ENCODE measurements around the gene ASB2.

ASB2 gene

DNA sequence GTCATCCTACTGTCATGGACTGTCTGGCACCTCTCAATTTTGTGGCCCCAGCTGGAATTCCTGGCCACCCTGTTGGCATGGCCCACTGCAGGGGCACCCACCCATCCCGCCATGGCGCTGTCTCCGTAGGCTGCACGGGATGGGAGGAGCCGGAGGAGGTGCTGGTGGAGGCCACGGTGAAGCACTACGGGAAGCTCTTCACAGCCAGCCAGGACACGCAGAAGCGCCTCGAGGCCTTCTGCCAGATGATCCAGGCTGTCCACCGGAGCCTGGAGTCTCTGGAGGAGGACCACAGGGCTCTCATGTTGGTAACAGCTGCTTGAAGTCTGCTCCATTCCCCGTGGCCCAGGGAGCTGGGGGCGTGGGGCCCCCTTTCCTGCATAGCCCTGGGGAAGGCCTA, 24.6 kb upstream of the ASB2 start:
- DNase-seq (ENCODE audit: low read depth), result no peak

- DNase-seq (ENCODE audit: low read depth), result no peak
Measured at GRCh38 chr14:94000267-94000666, 23.9 kb upstream of the ASB2 start.

DNA sequence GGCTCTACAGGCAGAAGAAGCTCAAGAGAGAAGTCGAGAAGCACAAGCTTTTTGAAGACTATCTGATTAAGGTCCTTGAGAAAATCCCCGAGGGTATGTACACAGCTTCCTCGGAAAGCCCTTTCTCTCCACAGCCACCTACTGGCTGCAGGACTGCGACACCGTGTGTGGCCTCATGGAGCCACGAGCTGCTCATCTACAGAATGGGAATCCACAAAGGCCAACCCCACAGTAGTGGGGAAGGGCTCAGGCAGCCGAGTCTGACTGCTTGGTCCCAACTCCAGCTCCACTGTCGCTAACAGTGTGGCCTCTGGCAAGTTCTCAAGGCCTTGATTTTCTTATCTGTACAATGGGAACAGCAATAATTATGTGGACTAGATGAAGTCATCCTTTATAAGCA, 23.2 kb upstream of the ASB2 start:
- no peak for DNase-seq (ENCODE audit: low read depth)

DNA sequence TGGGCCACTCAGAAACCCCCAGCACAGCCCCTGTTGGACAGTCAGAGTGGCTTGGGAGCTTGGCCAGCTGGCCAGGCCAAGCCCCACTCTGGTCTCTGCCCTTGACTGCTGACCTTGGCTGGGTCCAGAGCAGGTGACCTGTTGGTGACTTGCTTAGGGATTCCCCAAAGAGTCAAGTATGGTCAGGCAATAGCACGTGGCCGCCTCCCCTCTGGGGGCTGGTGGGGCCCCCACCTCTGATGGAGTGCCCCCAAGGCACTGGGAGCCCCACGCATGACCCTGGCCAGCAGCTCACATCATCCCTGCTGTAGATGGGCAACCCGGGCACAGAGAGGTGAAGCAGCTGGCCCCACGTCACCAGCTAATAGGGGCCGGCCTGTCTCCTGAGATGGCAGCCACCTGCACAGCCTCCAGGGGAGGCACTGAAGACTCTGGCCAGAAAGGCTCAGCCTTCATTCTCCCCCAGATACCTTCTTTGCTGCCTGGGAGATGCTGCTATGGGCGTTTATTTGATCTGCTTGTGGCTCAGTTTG, 22.6 kb upstream of the ASB2 start:
- no peak for DNase-seq (ENCODE audit: low read depth)

GRCh38 chr14:93997916-93998870, 21.8 kb upstream of the ASB2 start:
- no peak for DNase-seq (ENCODE audit: low read depth)

- no peak for DNase-seq (ENCODE audit: low read depth)
Measured at GRCh38 chr14:93997082-93997481, 20.7 kb upstream of the ASB2 start, which contains the start of gene CCDC197. TSS of gene CCDC197 (plus strand) at chr14:93997301. CDS start at chr14:93998132, 831 bp downstream.

GRCh38 chr14:93996130-93996695, 19.8 kb upstream of the ASB2 start:
- no peak for DNase-seq (ENCODE audit: low read depth)

DNA sequence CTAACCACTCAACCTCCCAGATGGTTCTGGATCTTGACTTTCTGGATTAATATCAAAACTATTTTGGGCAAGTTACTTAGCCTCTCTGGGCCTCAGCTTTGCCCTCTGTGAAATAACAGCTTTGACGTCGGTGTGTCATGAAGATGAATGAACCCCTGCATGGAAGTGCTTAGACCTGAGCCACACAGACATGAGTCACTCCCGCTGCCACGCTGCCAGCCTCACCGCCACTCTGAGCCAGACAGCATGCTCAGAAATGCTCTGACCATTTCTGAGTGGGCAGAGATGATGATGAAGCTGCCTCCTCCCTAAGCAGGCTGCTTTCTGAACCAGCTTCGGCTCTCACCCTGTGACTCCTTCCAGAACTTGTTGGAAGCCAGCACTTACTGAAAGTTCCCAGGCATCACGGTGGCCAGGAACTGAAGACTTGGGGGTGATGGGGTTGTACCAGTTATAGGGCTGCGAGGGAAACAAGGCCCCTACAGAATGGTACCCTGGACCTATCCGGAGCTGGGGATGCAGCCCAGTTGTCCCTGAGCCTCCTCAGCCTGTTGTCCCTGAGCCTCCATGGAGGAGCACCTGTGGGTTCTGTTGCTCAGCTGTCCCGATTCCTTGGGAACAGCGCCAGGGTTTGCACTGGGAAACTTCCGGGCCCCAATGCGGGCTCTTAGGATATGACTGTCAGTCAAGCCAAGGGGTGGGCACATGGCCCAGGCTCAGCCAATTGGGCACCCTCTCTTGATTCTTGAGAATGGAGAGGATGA, 18.7 kb upstream of the ASB2 start:
- no peak for DNase-seq (ENCODE audit: low read depth)

DNA sequence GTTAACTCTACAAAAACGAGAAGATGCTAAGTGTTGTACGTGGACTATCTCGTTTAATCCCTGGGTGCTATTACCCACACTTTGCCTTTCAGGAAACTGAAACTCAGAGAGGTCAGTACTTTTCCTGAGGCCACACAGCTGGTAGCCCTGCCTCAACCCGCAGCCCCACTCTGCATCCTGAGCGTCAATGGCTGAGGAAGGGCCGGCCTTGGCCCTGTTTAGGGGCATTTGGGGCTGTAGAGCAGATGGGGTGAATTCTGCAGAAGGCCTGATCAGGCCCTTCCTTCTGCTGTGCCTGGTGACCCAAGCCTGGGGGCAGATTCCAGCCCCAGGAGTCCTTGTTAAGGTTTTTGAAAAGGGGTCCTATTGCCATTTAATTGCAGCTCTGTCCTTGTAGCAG, 17.0 kb upstream of the ASB2 start:
- DNase-seq (ENCODE audit: low read depth), result no peak

GRCh38 chr14:93991649-93992048, 15.3 kb upstream of the ASB2 start:
- DNase-seq (ENCODE audit: low read depth), result no peak

DNA sequence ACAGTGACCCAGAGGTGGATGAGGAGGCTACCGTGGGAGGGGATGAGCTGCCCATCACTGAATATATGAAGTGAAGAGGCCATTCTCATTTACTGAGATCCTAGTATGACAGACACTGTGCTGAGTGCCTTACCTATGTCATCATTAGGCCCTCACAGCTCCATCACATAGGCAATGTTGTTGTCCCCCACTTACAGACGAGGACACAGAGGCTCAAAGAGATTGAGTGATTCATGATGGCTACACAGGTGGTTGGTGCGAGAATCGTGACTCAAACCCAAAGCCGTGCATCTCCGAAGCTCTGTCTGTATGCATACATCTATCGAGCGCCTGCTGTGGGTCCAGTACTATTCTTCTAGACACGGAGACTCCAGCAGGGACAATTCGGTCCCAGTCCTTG, 14.8 kb upstream of the ASB2 start:
- no peak for DNase-seq (ENCODE audit: low read depth)

DNA sequence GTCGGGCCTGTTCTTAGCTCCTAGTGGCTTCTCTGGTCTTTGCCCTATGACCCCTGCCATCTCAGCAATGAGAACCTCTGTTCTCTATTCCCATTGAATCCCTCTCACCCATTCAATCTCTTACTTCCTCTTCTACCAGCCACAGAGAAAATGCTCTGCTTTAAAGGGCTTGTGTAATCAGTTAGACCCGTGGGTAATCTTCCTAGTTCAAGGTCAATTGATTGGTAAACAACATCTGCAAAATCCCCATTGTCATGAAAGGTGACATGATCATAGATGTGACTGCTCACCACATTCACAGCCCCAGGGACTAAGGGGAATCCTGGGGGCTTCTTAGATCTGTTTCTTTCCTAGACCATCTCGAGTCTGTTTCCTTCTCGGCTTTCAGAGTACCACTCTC, 13.6 kb upstream of the ASB2 start:
- DNase-seq (ENCODE audit: low read depth), result no peak

GRCh38 chr14:93987815-93988476, 11.6 kb upstream of the ASB2 start:
- no peak for DNase-seq (ENCODE audit: low read depth)

DNA sequence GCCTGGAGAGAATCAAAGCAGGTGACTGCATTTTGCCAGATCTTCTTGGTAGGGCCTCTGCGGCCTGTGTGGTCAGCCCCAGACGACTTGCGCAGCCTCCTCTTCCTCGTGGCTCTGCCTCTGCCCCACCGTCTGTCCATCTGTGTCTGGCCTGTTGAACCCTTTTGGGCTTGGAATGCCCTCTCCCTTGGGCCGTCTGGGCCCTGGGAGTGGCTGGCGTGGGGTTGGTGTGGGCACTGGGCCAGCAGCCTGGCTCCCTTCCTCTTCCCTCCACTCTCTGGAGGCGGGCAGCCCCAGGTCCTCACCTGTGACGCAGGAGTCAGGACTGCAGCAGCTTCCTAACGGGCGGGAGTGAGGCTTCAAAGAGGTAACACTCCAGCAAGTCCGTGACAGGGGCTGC, 11.0 kb upstream of the ASB2 start:
- DNase-seq (ENCODE audit: low read depth), result no peak

GRCh38 chr14:93986955-93987354, 10.6 kb upstream of the ASB2 start:
- DNase-seq (ENCODE audit: low read depth), result no peak

DNA sequence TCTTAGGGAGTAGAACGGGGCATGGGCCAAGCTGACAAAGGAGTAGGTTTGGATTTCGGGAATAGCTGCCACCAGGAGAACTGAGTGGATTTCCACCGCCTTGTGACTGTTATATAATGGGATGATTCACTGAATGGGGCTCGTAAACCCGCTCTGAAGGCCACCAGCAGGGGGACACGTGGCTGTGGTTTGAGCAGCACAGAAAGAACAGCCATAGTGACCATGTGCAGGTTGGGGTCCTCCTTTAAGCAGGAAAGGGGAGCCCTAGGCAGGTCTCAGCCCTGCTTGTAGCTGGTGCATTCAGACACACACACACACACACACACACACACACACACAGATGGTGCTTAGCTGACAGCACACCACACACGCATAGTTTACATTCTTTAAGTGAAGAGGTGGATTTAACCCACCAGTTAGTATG, 8.6 kb upstream of the ASB2 start:
- no peak for DNase-seq (ENCODE audit: low read depth)

- DNase-seq (ENCODE audit: low read depth), result no peak
Measured at GRCh38 chr14:93984070-93984469, 7.7 kb upstream of the ASB2 start.

- no peak for DNase-seq (ENCODE audit: low read depth)
Measured at GRCh38 chr14:93982230-93983007, 6.0 kb upstream of the ASB2 start.

DNA sequence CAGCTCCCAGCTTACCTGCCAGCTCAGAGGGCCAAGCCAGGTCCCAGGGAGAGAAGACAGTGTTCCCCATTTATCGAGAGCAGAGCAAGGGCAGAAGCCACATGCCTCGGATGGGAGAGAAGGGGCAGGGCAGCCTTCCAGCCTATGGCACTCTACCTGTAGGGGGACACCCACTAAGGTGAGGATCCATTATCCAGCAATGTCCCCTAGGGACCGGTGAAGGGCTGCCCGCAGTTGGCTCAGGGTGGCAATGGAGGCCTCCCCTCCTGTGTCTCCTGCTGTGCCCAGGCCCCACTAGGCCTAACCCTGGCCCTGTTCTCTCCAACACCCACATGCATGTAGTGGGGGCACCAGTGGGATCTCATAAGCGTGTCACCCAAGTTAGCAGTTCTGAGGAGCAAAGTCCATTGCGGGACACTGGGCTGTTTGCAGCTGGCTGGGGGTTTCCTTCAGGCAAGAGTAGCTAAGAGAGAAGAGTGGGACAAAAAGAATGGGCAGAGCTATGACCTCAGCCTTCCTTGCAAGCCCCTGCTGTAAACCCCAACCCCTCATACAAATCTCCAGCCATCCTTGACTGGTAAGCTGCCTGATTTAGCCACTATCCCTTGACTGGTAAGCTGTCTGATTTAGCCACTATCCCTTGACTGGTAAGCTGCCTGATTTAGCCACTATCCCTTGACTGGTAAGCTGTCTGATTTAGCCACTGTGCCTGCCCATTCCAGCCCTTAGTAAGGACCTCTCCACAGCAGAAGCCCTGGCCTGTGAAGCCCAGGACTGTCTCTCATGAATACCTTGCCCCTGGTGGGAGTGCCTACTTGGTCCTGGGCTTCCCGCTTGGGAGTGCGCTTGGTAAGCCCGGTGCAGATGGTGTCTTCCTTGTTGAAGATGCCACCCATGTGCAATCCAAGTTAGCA, 5.2 kb upstream of the ASB2 start:
- DNase-seq (ENCODE audit: low read depth), result no peak

All from stimulated activated CD8-positive, alpha-beta memory T cell treated with anti-CD3 and anti-CD28 coated beads, Interleukin-15, amount 100 ng/mL, for 24 hours (primary cell).